Endothelial cell (in vitro differentiated cells): ENCODE data around the gene CDKAL1. TPM values are rescaled to one million over a fixed set of nuclear protein-coding genes. Genes with fewer than 3 reads are reported as not detected.
"Not testable (repeated sequence)": the region's sequence is repeated elsewhere in the genome, so short reads cannot be mapped to it uniquely, and the experiment has no call there.

Experiments
- DNase-seq: peaks from one replicate; pipeline ENCODE4 v3.0.0; 2021; ENCODE audit warnings: low spot score
- H3K27ac Mint-ChIP-seq: one replicate; pipeline ENCODE4 v1.8.0; 2021; ENCODE audit warnings: mixed read lengths, inconsistent platforms; ENCODE audit not compliant: unreplicated experiment
- H3K27me3 Mint-ChIP-seq: one replicate; pipeline ENCODE4 v1.8.0; 2021; ENCODE audit warnings: mild to moderate bottlenecking, moderate library complexity, mixed read lengths, inconsistent platforms; ENCODE audit not compliant: unreplicated experiment
- H3K36me3 Mint-ChIP-seq: one replicate; pipeline ENCODE4 v1.8.0; 2021; ENCODE audit warnings: mild to moderate bottlenecking, low read depth, mixed read lengths, inconsistent platforms; ENCODE audit not compliant: unreplicated experiment
- H3K4me1 Mint-ChIP-seq: one replicate; pipeline ENCODE4 v1.8.0; 2021; ENCODE audit warnings: mild to moderate bottlenecking, mixed read lengths, inconsistent platforms; ENCODE audit not compliant: unreplicated experiment
- H3K4me3 Mint-ChIP-seq: one replicate; pipeline ENCODE4 v1.8.0; 2021; ENCODE audit warnings: mild to moderate bottlenecking, mixed read lengths, inconsistent platforms; ENCODE audit not compliant: unreplicated experiment
- H3K9me3 Mint-ChIP-seq: one replicate; pipeline ENCODE4 v1.8.0; 2021; ENCODE audit warnings: mixed read lengths, inconsistent platforms; ENCODE audit not compliant: unreplicated experiment
- CTCF ChIP-seq: fragments of 200-600 bp; sonication (generic); IDR thresholded peaks from one replicate; pipeline ENCODE4 v1.5.0; 2021; ENCODE audit warnings: antibody characterized with exemption; ENCODE audit not compliant: unreplicated experiment
- total RNA-seq: library from RNA; stranded (reverse); fragmentation: NEBNext Ultra II Directional; extraction: Animal tissue kit (Norgen Biotek cat#: 25700); gene quantifications from one replicate; pipeline ENCODE4 v1.2.1, GENCODE V29; 2021; ENCODE audit not compliant: unreplicated experiment

CDKAL1 gene
- total RNA-seq, 1 donor from 2014 or later: 43.9 TPM

GRCh38 chr6:21084656-21085055 lies 550.4 kb downstream of the CDKAL1 start:
- Mint-ChIP-seq H3K36me3 (no peaks in the 10 kb centered on the region), H3K4me3 (no peak overlapping the region)
- no peak for DNase-seq

GRCh38 chr6:21085211-21085610 lies 551.0 kb downstream of the CDKAL1 start:
- Mint-ChIP-seq H3K4me3 (no peak overlapping the region), H3K36me3 (no peaks in the 10 kb centered on the region)

More at GRCh38 chr6:21084656-21085055, 550.4 kb downstream of the CDKAL1 start:
- H3K4me1 Mint-ChIP-seq: peaks cover 6% of the 10 kb centered on the region
- H3K9me3 Mint-ChIP-seq: no peaks in the 10 kb centered on the region
- no peak overlapping the region for H3K27ac Mint-ChIP-seq
- TF ChIP-seq CTCF: no peak
- H3K27me3 Mint-ChIP-seq: no peaks in the 10 kb centered on the region

GRCh38 chr6:21085643-21086042 lies 551.4 kb downstream of the CDKAL1 start:
- Mint-ChIP-seq H3K4me3 (no peak overlapping the region), H3K4me1 (peaks cover 6% of the 10 kb centered on the region), H3K27me3 (no peaks in the 10 kb centered on the region), H3K36me3 (no peaks in the 10 kb centered on the region), H3K9me3 (no peaks in the 10 kb centered on the region), H3K27ac (no peak overlapping the region)
- no peak for TF ChIP-seq CTCF
- DNase-seq: no peak

More at GRCh38 chr6:21085211-21085610, 551.0 kb downstream of the CDKAL1 start:
- H3K9me3 Mint-ChIP-seq: no peaks in the 10 kb centered on the region
- H3K27me3 Mint-ChIP-seq: no peaks in the 10 kb centered on the region
- no peak for DNase-seq
- TF ChIP-seq CTCF: no peak
- H3K27ac Mint-ChIP-seq: no peak overlapping the region
- peaks cover 6% of the 10 kb centered on the region for H3K4me1 Mint-ChIP-seq

GRCh38 chr6:21087188-21087587 lies 552.9 kb downstream of the CDKAL1 start:
- no peaks in the 10 kb centered on the region for H3K36me3 Mint-ChIP-seq

GRCh38 chr6:21091411-21091810 lies 557.2 kb downstream of the CDKAL1 start:
- Mint-ChIP-seq H3K27ac (no peak overlapping the region), H3K4me3 (no peak overlapping the region), H3K36me3 (no peaks in the 10 kb centered on the region), H3K9me3 (no peaks in the 10 kb centered on the region), H3K27me3 (no peaks in the 10 kb centered on the region), H3K4me1 (no peaks in the 10 kb centered on the region)
- no peak for TF ChIP-seq CTCF
- no peak for DNase-seq

More at GRCh38 chr6:21087188-21087587, 552.9 kb downstream of the CDKAL1 start:
- no peaks in the 10 kb centered on the region for H3K9me3 Mint-ChIP-seq
- H3K27me3 Mint-ChIP-seq: no peaks in the 10 kb centered on the region
- no peak overlapping the region for H3K4me3 Mint-ChIP-seq
- H3K27ac Mint-ChIP-seq: no peak overlapping the region
- no peak for TF ChIP-seq CTCF
- peaks cover 4% of the 10 kb centered on the region for H3K4me1 Mint-ChIP-seq
- DNase-seq: no peak

GRCh38 chr6:21092231-21092772 lies 558.0 kb downstream of the CDKAL1 start:
- H3K27me3 Mint-ChIP-seq, H3K27ac Mint-ChIP-seq, H3K36me3 Mint-ChIP-seq: not testable (repeated sequence)

More at GRCh38 chr6:21092231-21092772, 558.0 kb downstream of the CDKAL1 start:
- not testable (repeated sequence) for H3K4me3 Mint-ChIP-seq, H3K4me1 Mint-ChIP-seq, DNase-seq, H3K9me3 Mint-ChIP-seq
